Progenitor cell of endocrine pancreas (in vitro differentiated cells): ENCODE results near the gene PARD3. TPM values are rescaled to one million over a fixed set of nuclear protein-coding genes. Genes with fewer than 3 reads are reported as not detected.

Experiments
- DNase-seq: peaks from one replicate; pipeline ENCODE4 v3.0.0; 2021; ENCODE audit warnings: low spot score; ENCODE audit not compliant: unreplicated experiment
- H3K27ac Mint-ChIP-seq: 2 replicates; pipeline ENCODE4 v1.8.0; 2021; ENCODE audit warnings: mild to moderate bottlenecking, moderate library complexity, mixed read lengths
- H3K27me3 Mint-ChIP-seq: 2 replicates; pipeline ENCODE4 v1.8.0; 2021; ENCODE audit warnings: mixed read lengths
- H3K36me3 Mint-ChIP-seq: 2 replicates; pipeline ENCODE4 v1.8.0; 2022; ENCODE audit warnings: mixed read lengths; ENCODE audit not compliant: insufficient read depth
- H3K4me1 Mint-ChIP-seq: 2 replicates; pipeline ENCODE4 v1.8.0; 2021; ENCODE audit warnings: low read depth, mixed read lengths
- H3K4me3 Mint-ChIP-seq: 2 replicates; pipeline ENCODE4 v1.8.0; 2021; ENCODE audit warnings: low read depth, mild to moderate bottlenecking, moderate library complexity, mixed read lengths
- H3K9me3 Mint-ChIP-seq: 2 replicates; pipeline ENCODE4 v1.8.0; 2021; ENCODE audit warnings: low read depth, mixed read lengths
- total RNA-seq: library from RNA; stranded (reverse); gene quantifications from 2 replicates; pipeline ENCODE4 v1.2.1, GENCODE V29; 2021
- TF ChIP-seq, protein P1 (sequence below): fragments of 200-600 bp; sonication (generic); IDR thresholded peaks from one replicate; pipeline ENCODE4 v1.5.0; 2021; ENCODE audit warnings: antibody characterized with exemption, mild to moderate bottlenecking; ENCODE audit not compliant: unreplicated experiment

PARD3 gene
- total RNA-seq, 1 donor from 2014 or later, result 85.3 TPM

DNA sequence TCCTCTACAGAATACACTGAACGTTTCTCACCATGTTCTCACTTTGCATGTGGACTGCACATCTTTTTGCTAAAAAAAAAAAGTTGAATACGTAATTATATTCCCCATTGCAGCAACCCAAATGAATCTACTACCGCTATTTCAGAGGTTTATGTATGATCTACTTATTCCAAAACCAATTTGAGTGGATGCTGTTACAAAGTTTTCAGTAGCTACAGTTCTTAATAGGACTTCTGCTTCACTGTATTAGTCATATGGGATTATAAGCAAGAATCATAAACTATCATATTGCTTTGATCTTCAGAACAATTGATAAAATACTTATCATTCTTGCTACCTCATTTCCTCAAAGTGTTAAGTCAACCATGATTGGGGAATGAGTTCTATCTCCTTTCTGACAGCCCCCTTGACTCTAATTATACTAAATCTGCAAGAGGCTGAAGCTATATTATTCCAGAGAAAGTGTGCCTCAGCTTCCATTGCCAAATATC, 257.0 kb downstream of the PARD3 start:
- Mint-ChIP-seq H3K4me3 (no peak overlapping the region), H3K36me3 (peaks cover 5% of the 10 kb centered on the region), H3K27ac (peak overlapping the region; percentile 82), H3K4me1 (peaks cover 3% of the 10 kb centered on the region), H3K27me3 (no peaks in the 10 kb centered on the region), H3K9me3 (no peaks in the 10 kb centered on the region)
- DNase-seq, result no peak
- TF ChIP-seq, protein P1, sequence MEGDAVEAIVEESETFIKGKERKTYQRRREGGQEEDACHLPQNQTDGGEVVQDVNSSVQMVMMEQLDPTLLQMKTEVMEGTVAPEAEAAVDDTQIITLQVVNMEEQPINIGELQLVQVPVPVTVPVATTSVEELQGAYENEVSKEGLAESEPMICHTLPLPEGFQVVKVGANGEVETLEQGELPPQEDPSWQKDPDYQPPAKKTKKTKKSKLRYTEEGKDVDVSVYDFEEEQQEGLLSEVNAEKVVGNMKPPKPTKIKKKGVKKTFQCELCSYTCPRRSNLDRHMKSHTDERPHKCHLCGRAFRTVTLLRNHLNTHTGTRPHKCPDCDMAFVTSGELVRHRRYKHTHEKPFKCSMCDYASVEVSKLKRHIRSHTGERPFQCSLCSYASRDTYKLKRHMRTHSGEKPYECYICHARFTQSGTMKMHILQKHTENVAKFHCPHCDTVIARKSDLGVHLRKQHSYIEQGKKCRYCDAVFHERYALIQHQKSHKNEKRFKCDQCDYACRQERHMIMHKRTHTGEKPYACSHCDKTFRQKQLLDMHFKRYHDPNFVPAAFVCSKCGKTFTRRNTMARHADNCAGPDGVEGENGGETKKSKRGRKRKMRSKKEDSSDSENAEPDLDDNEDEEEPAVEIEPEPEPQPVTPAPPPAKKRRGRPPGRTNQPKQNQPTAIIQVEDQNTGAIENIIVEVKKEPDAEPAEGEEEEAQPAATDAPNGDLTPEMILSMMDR, result no peak

DNA sequence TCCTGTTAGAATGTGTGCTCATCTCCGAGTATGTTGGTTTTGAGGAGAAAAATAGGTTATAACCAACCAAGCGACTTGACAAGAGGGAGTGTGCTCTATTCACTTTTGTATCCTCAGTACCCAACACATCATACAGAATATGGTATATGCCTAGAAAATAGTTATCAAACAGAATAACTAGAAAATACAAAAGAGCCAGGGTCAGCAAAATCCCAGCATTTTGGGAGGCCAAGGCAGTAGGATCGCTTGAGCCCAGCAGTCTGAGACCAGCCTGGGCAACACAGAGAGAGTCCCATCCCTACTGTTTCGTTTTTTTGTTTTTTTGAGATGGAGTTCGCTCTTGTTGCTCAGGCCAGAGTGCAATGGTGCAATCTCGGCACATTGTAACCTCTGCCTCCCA, 257.9 kb downstream of the PARD3 start:
- no peak for DNase-seq
- Mint-ChIP-seq H3K36me3 (peaks cover 5% of the 10 kb centered on the region), H3K27me3 (no peaks in the 10 kb centered on the region), H3K27ac (no peak overlapping the region), H3K4me3 (no peak overlapping the region), H3K4me1 (peaks cover 3% of the 10 kb centered on the region), H3K9me3 (no peaks in the 10 kb centered on the region)
- TF ChIP-seq, protein P1, result no peak

DNA sequence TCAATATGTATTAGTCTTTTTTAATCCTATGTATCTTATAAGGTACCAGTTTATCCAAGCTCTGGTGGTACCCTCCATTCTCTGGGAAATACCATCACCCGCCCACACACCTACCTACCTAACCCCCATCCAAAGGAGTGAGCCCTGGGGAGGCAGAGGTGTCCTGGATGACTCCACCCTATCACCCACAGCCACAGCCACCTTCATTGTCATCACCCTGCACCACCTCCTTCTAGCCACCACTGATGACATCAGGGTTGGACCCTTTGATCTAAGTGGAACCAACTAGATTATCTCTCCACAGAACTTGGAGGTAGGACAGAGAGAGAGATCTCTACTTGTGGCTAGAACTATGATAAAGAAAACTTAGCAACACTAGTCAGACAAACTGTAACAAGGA, 259.4 kb downstream of the PARD3 start:
- DNase-seq, result no peak
- Mint-ChIP-seq H3K27me3 (no peaks in the 10 kb centered on the region), H3K4me1 (no peaks in the 10 kb centered on the region), H3K4me3 (no peak overlapping the region), H3K36me3 (peaks cover 7% of the 10 kb centered on the region), H3K27ac (no peak overlapping the region), H3K9me3 (no peaks in the 10 kb centered on the region)
- TF ChIP-seq, protein P1, result no peak

DNA sequence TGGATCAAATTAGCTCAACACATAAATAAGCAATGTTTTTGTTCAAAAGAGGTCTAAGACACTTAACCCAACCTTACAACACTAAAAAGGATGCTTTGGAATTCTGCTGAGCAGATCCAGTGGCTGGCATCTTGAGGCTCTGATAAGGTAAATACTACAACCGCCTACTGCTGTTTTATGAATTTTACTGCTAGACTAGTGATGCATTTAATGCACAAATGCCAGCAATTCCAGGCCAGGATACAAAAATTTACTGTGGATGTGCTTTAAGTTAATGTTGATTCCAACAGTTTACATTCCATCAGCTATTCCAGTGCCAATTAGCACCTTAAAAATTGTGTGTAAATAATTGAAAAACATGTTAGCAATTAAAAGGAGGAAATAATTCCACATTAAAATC, 261.3 kb downstream of the PARD3 start:
- H3K4me3 Mint-ChIP-seq, result no peak overlapping the region
- H3K36me3 Mint-ChIP-seq, result peaks cover 7% of the 10 kb centered on the region
- H3K9me3 Mint-ChIP-seq, result no peaks in the 10 kb centered on the region

DNA sequence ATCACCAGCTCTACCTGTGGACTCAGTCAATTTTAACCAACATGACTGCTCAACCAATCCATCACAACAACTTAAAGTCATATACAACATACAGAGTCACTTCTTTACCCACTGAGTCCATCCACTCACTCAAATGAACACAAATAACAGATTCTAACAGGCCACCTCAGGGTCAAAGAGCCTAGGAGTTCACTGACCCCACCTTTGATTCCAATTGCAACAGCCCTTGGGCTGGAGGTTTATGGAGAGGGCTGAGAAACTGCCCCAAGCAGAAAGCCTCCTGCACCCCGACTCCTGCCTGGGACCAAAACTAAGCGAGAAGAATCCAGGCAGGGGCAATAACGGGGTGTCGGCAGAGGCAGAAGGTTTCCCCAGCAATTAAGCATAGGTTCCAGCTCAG, 263.8 kb downstream of the PARD3 start:
- Mint-ChIP-seq H3K27me3 (no peaks in the 10 kb centered on the region), H3K36me3 (peaks cover 2% of the 10 kb centered on the region), H3K27ac (peak overlapping the region; percentile 2), H3K4me3 (no peak overlapping the region), H3K9me3 (no peaks in the 10 kb centered on the region), H3K4me1 (no peaks in the 10 kb centered on the region)
- DNase-seq, result no peak
- TF ChIP-seq, protein P1, result no peak

More for the DNA sequence above, 261.3 kb downstream of the PARD3 start:
- H3K27ac Mint-ChIP-seq, result no peak overlapping the region
- no peaks in the 10 kb centered on the region for H3K27me3 Mint-ChIP-seq
- no peaks in the 10 kb centered on the region for H3K4me1 Mint-ChIP-seq
- TF ChIP-seq, protein P1, result no peak
- no peak for DNase-seq
